Measurements from ENCODE around the gene OPN4.

Gene OPN4

GRCh38 chr10:86688398-86688921 is 34.1 kb downstream of the OPN4 start:
- peak; percentile 75 for FAIRE-seq
- TF ChIP-seq TAF1 (IDR thresholded peaks at IDR 0.05; ENCODE audit: borderline replicate concordance, low read depth, low read length) (no peak), POLR2AphosphoS5 (IDR thresholded peaks at IDR 0.05; ENCODE audit: low read depth, low read length) (no peak), POLR2A (IDR thresholded peaks at IDR 0.05; ENCODE audit: low read depth, low read length) (no peak)
- peak; percentile 81 for DNase-seq (ENCODE audit: insufficient read length)

- DNase-seq (ENCODE audit: insufficient read length) (no peak), FAIRE-seq (no peak)
- TF ChIP-seq POLR2A (IDR thresholded peaks at IDR 0.05; ENCODE audit: low read depth, low read length) (no peak), POLR2AphosphoS5 (IDR thresholded peaks at IDR 0.05; ENCODE audit: low read depth, low read length) (no peak), TAF1 (IDR thresholded peaks at IDR 0.05; ENCODE audit: borderline replicate concordance, low read depth, low read length) (no peak)
Measured at GRCh38 chr10:86689146-86689545, 34.8 kb downstream of the OPN4 start.

- no peak for TF ChIP-seq POLR2A (IDR thresholded peaks at IDR 0.05; ENCODE audit: low read depth, low read length)
- TF ChIP-seq POLR2AphosphoS5 (IDR thresholded peaks at IDR 0.05; ENCODE audit: low read depth, low read length), result no peak
- TF ChIP-seq TAF1 (IDR thresholded peaks at IDR 0.05; ENCODE audit: borderline replicate concordance, low read depth, low read length), result no peak
- FAIRE-seq, result no peak
- DNase-seq (ENCODE audit: insufficient read length), result no peak
Measured at GRCh38 chr10:86690231-86690630, 35.9 kb downstream of the OPN4 start.

GRCh38 chr10:86690657-86691084 is 36.3 kb downstream of the OPN4 start:
- DNase-seq (ENCODE audit: insufficient read length) (no peak), FAIRE-seq (no peak)
- TF ChIP-seq POLR2AphosphoS5 (IDR thresholded peaks at IDR 0.05; ENCODE audit: low read depth, low read length) (no peak), POLR2A (IDR thresholded peaks at IDR 0.05; ENCODE audit: low read depth, low read length) (no peak), TAF1 (IDR thresholded peaks at IDR 0.05; ENCODE audit: borderline replicate concordance, low read depth, low read length) (no peak)

GRCh38 chr10:86691333-86692022 is 37.1 kb downstream of the OPN4 start:
- FAIRE-seq, result no peak
- no peak for DNase-seq (ENCODE audit: insufficient read length)
- TF ChIP-seq TAF1 (IDR thresholded peaks at IDR 0.05; ENCODE audit: borderline replicate concordance, low read depth, low read length) (no peak), POLR2A (IDR thresholded peaks at IDR 0.05; ENCODE audit: low read depth, low read length) (no peak), POLR2AphosphoS5 (IDR thresholded peaks at IDR 0.05; ENCODE audit: low read depth, low read length) (no peak)

- TF ChIP-seq POLR2A (IDR thresholded peaks at IDR 0.05; ENCODE audit: low read depth, low read length) (no peak), TAF1 (IDR thresholded peaks at IDR 0.05; ENCODE audit: borderline replicate concordance, low read depth, low read length) (no peak), POLR2AphosphoS5 (IDR thresholded peaks at IDR 0.05; ENCODE audit: low read depth, low read length) (no peak)
- DNase-seq (ENCODE audit: insufficient read length), result no peak
- FAIRE-seq, result no peak
Measured at GRCh38 chr10:86692023-86692514, 37.7 kb downstream of the OPN4 start.

- no peak for FAIRE-seq
- no peak for DNase-seq (ENCODE audit: insufficient read length)
- TF ChIP-seq POLR2A (IDR thresholded peaks at IDR 0.05; ENCODE audit: low read depth, low read length), result no peak
- no peak for TF ChIP-seq POLR2AphosphoS5 (IDR thresholded peaks at IDR 0.05; ENCODE audit: low read depth, low read length)
- TF ChIP-seq TAF1 (IDR thresholded peaks at IDR 0.05; ENCODE audit: borderline replicate concordance, low read depth, low read length), result no peak
Measured at GRCh38 chr10:86692664-86693063, 38.3 kb downstream of the OPN4 start.

- no peak for TF ChIP-seq TAF1 (IDR thresholded peaks at IDR 0.05; ENCODE audit: borderline replicate concordance, low read depth, low read length)
- no peak for TF ChIP-seq POLR2AphosphoS5 (IDR thresholded peaks at IDR 0.05; ENCODE audit: low read depth, low read length)
- no peak for TF ChIP-seq POLR2A (IDR thresholded peaks at IDR 0.05; ENCODE audit: low read depth, low read length)
- FAIRE-seq (no peak), DNase-seq (ENCODE audit: insufficient read length) (no peak)
Measured at GRCh38 chr10:86693275-86693674, 38.9 kb downstream of the OPN4 start.

- FAIRE-seq (no peak), DNase-seq (ENCODE audit: insufficient read length) (no peak)
- TF ChIP-seq TAF1 (IDR thresholded peaks at IDR 0.05; ENCODE audit: borderline replicate concordance, low read depth, low read length) (no peak), POLR2AphosphoS5 (IDR thresholded peaks at IDR 0.05; ENCODE audit: low read depth, low read length) (no peak), POLR2A (IDR thresholded peaks at IDR 0.05; ENCODE audit: low read depth, low read length) (no peak)
Measured at GRCh38 chr10:86693721-86694369, 39.5 kb downstream of the OPN4 start.

- FAIRE-seq (no peak), DNase-seq (ENCODE audit: insufficient read length) (no peak)
- TF ChIP-seq POLR2AphosphoS5 (IDR thresholded peaks at IDR 0.05; ENCODE audit: low read depth, low read length), result no peak
- TF ChIP-seq TAF1 (IDR thresholded peaks at IDR 0.05; ENCODE audit: borderline replicate concordance, low read depth, low read length), result no peak
- TF ChIP-seq POLR2A (IDR thresholded peaks at IDR 0.05; ENCODE audit: low read depth, low read length), result no peak
Measured at GRCh38 chr10:86698207-86698940, 44.0 kb downstream of the OPN4 start.

GRCh38 chr10:86699125-86699524 is 44.8 kb downstream of the OPN4 start:
- FAIRE-seq (no peak), DNase-seq (ENCODE audit: insufficient read length) (no peak)

More at GRCh38 chr10:86699125-86699524, 44.8 kb downstream of the OPN4 start:
- TF ChIP-seq TAF1 (IDR thresholded peaks at IDR 0.05; ENCODE audit: borderline replicate concordance, low read depth, low read length), result no peak
- TF ChIP-seq POLR2AphosphoS5 (IDR thresholded peaks at IDR 0.05; ENCODE audit: low read depth, low read length), result no peak
- TF ChIP-seq POLR2A (IDR thresholded peaks at IDR 0.05; ENCODE audit: low read depth, low read length), result no peak
